ENCODE results near the gene PDZD4.
A peak's percentile ranks its signal among the peaks of the same experiment; 100 is the strongest.
"Not testable (repeated sequence)": the region's sequence is repeated elsewhere in the genome, so short reads cannot be mapped to it uniquely, and the experiment has no call there.

Gene PDZD4

GRCh38 chrX:153844509-153845082, 14.3 kb upstream of the PDZD4 start:
- DNase-seq (ENCODE audit: low read depth), result no peak

- no peak for DNase-seq (ENCODE audit: low read depth)
Measured at GRCh38 chrX:153836921-153837320, 6.6 kb upstream of the PDZD4 start.

GRCh38 chrX:153832728-153833127, 2.4 kb upstream of the PDZD4 start:
- DNase-seq (ENCODE audit: low read depth), result no peak

GRCh38 chrX:153831429-153832150, 1.2 kb upstream of the PDZD4 start:
- no peak for DNase-seq (ENCODE audit: low read depth)

- DNase-seq (ENCODE audit: low read depth), result no peak
Measured at GRCh38 chrX:153830640-153831428, 490 bp upstream of the PDZD4 start.

GRCh38 chrX:153829549-153829798, 870 bp downstream of the PDZD4 start:
- DNase-seq (ENCODE audit: low read depth), result no peak

- DNase-seq (ENCODE audit: low read depth), result peak; percentile 11
Measured at GRCh38 chrX:153828723-153829548, 1.4 kb downstream of the PDZD4 start.

- no peak for DNase-seq (ENCODE audit: low read depth)
Measured at GRCh38 chrX:153828308-153828707, 2.0 kb downstream of the PDZD4 start.

GRCh38 chrX:153827903-153828302, 2.4 kb downstream of the PDZD4 start:
- no peak for DNase-seq (ENCODE audit: low read depth)

GRCh38 chrX:153827016-153827415, 3.3 kb downstream of the PDZD4 start:
- DNase-seq (ENCODE audit: low read depth), result no peak

- no peak for DNase-seq (ENCODE audit: low read depth)
Measured at GRCh38 chrX:153825042-153825441, 5.3 kb downstream of the PDZD4 start.

- no peak for DNase-seq (ENCODE audit: low read depth)
Measured at GRCh38 chrX:153824348-153824747, 6.0 kb downstream of the PDZD4 start.

- DNase-seq (ENCODE audit: low read depth), result no peak
Measured at GRCh38 chrX:153821066-153821465, 9.3 kb downstream of the PDZD4 start.

- no peak for DNase-seq (ENCODE audit: low read depth)
Measured at GRCh38 chrX:153820601-153821000, 9.7 kb downstream of the PDZD4 start.

- peak; percentile 7 for DNase-seq (ENCODE audit: low read depth)
Measured at GRCh38 chrX:153819384-153820040, 10.8 kb downstream of the PDZD4 start.

GRCh38 chrX:153818571-153819383, 11.6 kb downstream of the PDZD4 start:
- DNase-seq (ENCODE audit: low read depth), result peak; percentile 37

- not testable (repeated sequence) for DNase-seq (ENCODE audit: low read depth)
Measured at GRCh38 chrX:153818064-153818463, 12.3 kb downstream of the PDZD4 start.

GRCh38 chrX:153816831-153817690, 13.3 kb downstream of the PDZD4 start:
- DNase-seq (ENCODE audit: low read depth), result no peak

GRCh38 chrX:153814591-153815315, 15.6 kb downstream of the PDZD4 start:
- no peak for DNase-seq (ENCODE audit: low read depth)
